Ishikawa (cell line): Measurements from ENCODE around the gene ATP2B1.

Source experiments
- CREB1 ChIP-seq: IDR thresholded peaks from 2 replicates; pipeline ENCODE4 v1.6.1; 2012; ENCODE audit warnings: low read depth
- EP300 ChIP-seq: IDR thresholded peaks from 2 replicates; pipeline ENCODE4 v1.6.1; 2012; ENCODE audit warnings: borderline replicate concordance
- FOXM1 ChIP-seq: IDR thresholded peaks from 2 replicates; pipeline ENCODE4 v1.6.1; 2012; ENCODE audit warnings: low read depth, borderline replicate concordance
- RAD21 ChIP-seq: IDR thresholded peaks from 2 replicates; pipeline ENCODE4 v1.6.1; 2012; ENCODE audit warnings: low read depth
- TCF12 ChIP-seq: IDR thresholded peaks from 2 replicates; pipeline ENCODE4 v1.6.1; 2012; ENCODE audit warnings: low read depth
- TF ChIP-seq, protein P1 (sequence below): IDR thresholded peaks from 2 replicates; pipeline ENCODE4 v1.6.1; 2012

DNA sequence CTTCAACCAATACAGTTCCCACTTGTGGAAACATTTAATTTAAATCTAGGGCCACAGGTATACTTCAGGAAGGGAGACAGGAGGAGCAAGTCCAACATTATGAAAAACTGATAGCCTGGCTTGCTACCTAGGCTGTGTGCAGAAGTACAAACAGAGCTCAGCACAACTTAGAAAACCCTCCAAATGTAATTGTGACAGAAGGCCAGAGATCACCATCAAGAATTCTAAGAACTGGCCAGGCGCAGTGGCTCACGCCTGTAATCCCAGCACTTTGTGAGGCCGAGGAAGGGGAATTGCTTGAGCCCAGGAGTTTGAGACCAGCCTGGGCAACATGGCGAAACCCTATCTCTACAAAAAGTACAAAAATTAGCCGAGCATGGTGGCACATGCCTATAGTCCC is 14.1 kb downstream of the ATP2B1 start:
- TF ChIP-seq RAD21 (no peak), TCF12 (no peak), EP300 (no peak), FOXM1 (no peak), CREB1 (no peak)
- TF ChIP-seq, protein P1, sequence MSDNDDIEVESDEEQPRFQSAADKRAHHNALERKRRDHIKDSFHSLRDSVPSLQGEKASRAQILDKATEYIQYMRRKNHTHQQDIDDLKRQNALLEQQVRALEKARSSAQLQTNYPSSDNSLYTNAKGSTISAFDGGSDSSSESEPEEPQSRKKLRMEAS = no peak
